ENCODE measurements around the gene BTBD9.

DNA sequence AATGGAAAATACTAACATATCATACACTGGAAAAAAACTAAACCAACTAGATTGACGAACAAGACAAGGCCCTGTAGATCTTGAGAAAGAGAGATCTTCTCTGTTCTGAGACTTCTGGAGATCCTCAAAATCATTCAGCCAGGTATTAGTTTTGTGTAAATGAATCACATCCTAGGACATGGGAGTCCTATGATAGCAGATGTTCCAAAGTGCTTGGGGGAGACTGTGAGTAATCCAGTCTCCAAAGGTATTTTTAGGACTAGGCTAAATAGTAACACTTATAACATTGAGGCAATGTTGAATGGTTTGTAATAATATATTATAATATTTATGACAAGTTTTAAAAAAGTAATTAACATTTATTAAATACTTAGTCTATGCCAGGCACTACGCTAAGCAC, 275.0 kb downstream of the BTBD9 start:
- TF ChIP-seq, protein P1, sequence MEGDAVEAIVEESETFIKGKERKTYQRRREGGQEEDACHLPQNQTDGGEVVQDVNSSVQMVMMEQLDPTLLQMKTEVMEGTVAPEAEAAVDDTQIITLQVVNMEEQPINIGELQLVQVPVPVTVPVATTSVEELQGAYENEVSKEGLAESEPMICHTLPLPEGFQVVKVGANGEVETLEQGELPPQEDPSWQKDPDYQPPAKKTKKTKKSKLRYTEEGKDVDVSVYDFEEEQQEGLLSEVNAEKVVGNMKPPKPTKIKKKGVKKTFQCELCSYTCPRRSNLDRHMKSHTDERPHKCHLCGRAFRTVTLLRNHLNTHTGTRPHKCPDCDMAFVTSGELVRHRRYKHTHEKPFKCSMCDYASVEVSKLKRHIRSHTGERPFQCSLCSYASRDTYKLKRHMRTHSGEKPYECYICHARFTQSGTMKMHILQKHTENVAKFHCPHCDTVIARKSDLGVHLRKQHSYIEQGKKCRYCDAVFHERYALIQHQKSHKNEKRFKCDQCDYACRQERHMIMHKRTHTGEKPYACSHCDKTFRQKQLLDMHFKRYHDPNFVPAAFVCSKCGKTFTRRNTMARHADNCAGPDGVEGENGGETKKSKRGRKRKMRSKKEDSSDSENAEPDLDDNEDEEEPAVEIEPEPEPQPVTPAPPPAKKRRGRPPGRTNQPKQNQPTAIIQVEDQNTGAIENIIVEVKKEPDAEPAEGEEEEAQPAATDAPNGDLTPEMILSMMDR (IDR thresholded peaks at IDR 0.05), result no peak
- no peak for TF ChIP-seq POLR2A (IDR thresholded peaks at IDR 0.05)

Measured in lower leg skin (tissue), 3 donors.